ENCODE data around the gene GTF2H4. TPM values are rescaled to one million over a fixed set of nuclear protein-coding genes. Genes with fewer than 3 reads are reported as not detected.

The GTF2H4 gene
- total RNA-seq, 2 donors from 2014 or later: 15.8 to 25.7 TPM

DNA sequence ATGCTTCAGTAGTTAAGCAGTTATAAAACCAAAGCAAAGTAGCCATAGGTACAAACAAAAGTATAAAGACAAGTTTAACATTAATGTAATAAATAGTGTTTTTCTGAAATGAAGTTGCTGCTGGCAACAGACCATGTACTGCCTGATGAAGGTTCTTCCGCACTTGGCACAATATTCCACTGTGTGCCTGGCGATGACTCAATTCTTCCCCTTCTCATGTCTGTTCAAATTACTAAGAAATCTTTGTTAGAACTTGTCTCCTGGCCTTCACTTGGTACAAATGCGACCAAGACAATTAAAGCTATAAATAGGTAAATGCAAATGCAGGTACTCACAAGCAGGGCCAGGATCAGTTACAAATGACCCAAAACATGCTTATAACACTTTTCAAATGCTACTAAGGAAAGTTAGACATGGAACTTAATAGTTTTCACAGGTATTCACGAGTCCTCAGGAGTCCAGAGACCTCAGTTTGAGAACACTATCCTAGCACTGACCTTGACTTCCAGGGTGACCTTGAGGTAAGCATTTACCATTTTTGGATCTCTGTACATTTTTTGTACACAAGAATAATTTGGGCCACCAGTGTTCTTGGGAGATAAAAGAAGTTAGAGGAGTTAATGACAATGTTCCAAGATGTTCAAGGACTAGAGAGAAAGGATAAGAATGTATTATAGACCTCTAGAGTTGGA is 31.8 kb upstream of the GTF2H4 start:
- Histone ChIP-seq H3K4me3 (no peak overlapping the region), H3K9ac (ENCODE audit: low read depth in 2 of 2, low read length in 2 of 2) (no peak overlapping the region), H3K27me3 (no peaks in the 10 kb centered on the region), H3K9me3 (no peaks in the 10 kb centered on the region), H3K4me1 (peaks cover 4% of the 10 kb centered on the region), H3K36me3 (no peaks in the 10 kb centered on the region), H3K27ac (no peak overlapping the region)
- no peak for DNase-seq
- intact Hi-C loops (cut with DNase I): loop anchor here (2.0 to 5.0 kb wide), 2 partner anchors 47 to 134 kb away; partner anchors contain the start of genes FLOT1 and IER3
- TF ChIP-seq, protein P1, sequence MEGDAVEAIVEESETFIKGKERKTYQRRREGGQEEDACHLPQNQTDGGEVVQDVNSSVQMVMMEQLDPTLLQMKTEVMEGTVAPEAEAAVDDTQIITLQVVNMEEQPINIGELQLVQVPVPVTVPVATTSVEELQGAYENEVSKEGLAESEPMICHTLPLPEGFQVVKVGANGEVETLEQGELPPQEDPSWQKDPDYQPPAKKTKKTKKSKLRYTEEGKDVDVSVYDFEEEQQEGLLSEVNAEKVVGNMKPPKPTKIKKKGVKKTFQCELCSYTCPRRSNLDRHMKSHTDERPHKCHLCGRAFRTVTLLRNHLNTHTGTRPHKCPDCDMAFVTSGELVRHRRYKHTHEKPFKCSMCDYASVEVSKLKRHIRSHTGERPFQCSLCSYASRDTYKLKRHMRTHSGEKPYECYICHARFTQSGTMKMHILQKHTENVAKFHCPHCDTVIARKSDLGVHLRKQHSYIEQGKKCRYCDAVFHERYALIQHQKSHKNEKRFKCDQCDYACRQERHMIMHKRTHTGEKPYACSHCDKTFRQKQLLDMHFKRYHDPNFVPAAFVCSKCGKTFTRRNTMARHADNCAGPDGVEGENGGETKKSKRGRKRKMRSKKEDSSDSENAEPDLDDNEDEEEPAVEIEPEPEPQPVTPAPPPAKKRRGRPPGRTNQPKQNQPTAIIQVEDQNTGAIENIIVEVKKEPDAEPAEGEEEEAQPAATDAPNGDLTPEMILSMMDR (IDR thresholded peaks at IDR 0.05): no peak

DNA sequence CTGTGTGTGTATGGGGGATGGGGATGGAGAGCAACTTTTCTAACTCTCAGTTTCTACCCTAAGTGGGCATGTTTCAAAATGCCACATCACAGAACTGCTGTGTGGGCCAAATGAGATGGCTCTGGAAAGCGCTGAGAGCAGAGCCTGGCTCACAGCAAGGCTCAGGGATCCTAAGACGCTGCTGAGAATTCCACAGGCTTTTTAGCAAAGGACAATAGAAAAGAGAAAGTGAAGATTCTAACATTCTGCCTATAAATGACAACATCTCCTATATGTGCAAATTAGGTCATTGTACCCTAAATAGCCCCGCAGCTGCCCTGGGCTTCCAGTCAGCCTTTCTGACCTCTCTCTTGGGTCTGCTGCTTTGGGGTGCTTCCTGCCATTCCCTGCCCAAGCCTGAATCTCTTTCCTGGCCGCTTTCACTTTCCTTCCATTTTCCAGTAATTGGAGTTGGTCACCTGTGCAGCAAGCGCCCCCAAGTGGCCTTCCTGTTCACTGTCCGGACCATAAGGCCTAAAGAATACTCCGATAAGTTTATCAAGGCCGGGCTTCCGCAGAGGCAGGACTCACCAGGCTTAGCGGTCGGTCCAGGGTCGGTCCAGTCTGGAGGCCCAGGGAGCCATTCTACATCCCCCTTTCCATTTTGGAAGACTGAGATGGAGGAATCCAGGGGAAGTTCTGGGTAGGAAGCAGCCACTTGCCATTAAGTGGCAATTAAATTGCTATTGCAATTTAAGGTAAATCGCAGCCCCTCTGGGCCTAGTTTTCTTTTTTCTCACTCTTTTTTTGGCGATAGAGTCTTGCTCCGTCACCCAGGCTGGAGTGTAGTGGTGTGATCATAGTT is 30.4 kb upstream of the GTF2H4 start:
- intact Hi-C loops (cut with DNase I): loop anchor here (2.0 to 5.0 kb wide), 2 partner anchors 49 to 135 kb away; partner anchors contain the start of genes FLOT1 and IER3
- no peaks in the 10 kb centered on the region for H3K27me3 ChIP-seq
- no peaks in the 10 kb centered on the region for H3K36me3 ChIP-seq
- peak overlapping the region; percentile 71 for H3K27ac ChIP-seq
- peak overlapping the region; percentile 50 to 79 for H3K9ac ChIP-seq (ENCODE audit: low read depth in 2 of 2, low read length in 2 of 2)
- DNase-seq: peak; percentile 94
- H3K4me1 ChIP-seq: peaks cover 7% of the 10 kb centered on the region
- no peaks in the 10 kb centered on the region for H3K9me3 ChIP-seq
- TF ChIP-seq, protein P1 (IDR thresholded peaks at IDR 0.05): peak; percentile 73
- H3K4me3 ChIP-seq: peak overlapping the region; percentile 10

DNA sequence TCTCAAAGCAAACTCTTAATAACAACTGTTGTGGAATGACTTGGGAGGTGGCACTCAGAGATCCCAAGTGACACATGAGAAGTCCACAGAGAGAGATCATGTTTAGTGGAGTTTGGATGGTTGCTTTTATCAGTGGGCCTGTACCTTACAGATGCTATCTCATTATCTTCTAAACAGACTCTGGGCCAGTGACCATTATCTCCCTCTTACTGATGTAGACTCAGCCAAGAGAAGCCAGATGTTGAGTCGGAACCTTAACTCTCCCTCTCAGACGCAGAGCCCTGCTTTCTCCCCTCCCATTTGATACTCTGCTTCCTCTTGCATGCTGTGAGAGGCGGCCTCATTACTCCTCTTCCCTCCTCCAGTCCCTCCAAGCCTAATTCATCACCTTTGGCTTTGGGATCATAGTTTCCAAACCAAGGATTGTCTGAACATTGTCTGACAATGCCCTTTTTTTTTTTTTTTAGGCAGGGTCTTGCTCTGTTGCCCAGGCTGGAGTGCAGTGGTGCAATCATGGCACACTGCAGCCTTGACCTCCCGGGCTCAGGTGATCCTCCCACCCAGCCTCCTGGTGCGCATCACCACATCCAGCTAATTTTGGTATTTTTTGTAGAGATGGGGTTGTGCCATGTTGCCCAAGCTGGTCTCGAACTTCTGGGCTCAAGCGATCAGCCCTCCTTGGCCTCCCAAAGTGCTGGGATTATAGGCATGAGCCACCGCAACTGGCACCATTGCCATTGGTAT is 28.2 kb upstream of the GTF2H4 start:
- no peak overlapping the region for H3K9ac ChIP-seq (ENCODE audit: low read depth in 2 of 2, low read length in 2 of 2)
- H3K27me3 ChIP-seq: no peaks in the 10 kb centered on the region
- peaks cover 7% of the 10 kb centered on the region for H3K4me1 ChIP-seq
- intact Hi-C loops (cut with DNase I): loop anchor here (5.0 kb wide), 1 partner anchor 138 kb away; the partner anchor contains the start of genes FLOT1 and IER3
- TF ChIP-seq, protein P1 (IDR thresholded peaks at IDR 0.05): no peak
- no peak for DNase-seq
- H3K9me3 ChIP-seq: no peaks in the 10 kb centered on the region
- H3K4me3 ChIP-seq: no peak overlapping the region
- no peak overlapping the region for H3K27ac ChIP-seq
- no peaks in the 10 kb centered on the region for H3K36me3 ChIP-seq

DNA sequence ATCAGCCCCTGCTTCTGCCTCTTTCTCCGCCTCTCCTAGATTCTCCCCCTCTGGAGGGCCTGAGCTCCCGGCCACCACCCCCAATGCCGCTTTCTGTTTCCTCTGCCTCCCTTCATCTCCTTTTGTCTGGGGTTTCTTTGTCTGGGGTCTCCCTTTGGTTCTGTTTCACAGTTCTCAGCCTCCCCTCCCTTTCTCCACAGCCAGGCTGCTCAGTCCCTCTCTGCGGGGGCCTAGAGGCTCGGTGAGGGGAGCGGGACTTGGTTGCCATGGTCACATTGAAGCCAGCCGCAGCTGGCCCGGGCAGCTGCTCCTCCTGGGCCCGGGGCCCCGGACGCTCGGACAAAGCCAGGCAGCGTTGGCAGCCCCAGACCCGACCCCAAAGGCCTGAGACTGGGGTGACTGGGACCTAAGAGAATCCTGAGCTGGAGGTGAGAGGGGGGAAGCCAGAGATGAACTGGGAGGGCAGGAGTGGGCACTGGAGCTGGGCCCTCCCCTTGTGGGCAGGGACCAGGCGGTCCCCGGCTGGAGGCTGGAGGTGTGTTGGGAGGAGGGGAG is 27.2 kb upstream of the GTF2H4 start:
- Histone ChIP-seq H3K27ac (no peak overlapping the region), H3K4me1 (peaks cover 7% of the 10 kb centered on the region), H3K27me3 (no peaks in the 10 kb centered on the region), H3K36me3 (no peaks in the 10 kb centered on the region), H3K4me3 (no peak overlapping the region), H3K9ac (ENCODE audit: low read depth in 2 of 2, low read length in 2 of 2) (no peak overlapping the region), H3K9me3 (no peaks in the 10 kb centered on the region)
- intact Hi-C loops (cut with DNase I): no loop called here
- no peak for DNase-seq
- TF ChIP-seq, protein P1 (IDR thresholded peaks at IDR 0.05): no peak

Measured in colonic mucosa (tissue), 4 donors.